Activated T-helper 1 cell treated with anti-CD3 and anti-CD28 coated beads, Interleukin-2, amount 50 U/mL, for 16 hours (primary cell): Measurements from ENCODE around the gene NPEPL1.
"Not testable (repeated sequence)": the region's sequence is repeated elsewhere in the genome, so short reads cannot be mapped to it uniquely, and the experiment has no call there.

ENCODE experiments used
- DNase-seq, 2 donors: peaks; one replicate each; pipeline ENCODE4 v3.0.0-alpha.2; 2020; ENCODE audit warnings: low read depth in 1 of 2, low spot score in 1 of 2

NPEPL1 gene

GRCh38 chr20:58692579-58693225, at the start of gene NPEPL1:
Gene NPEPL1 (plus strand): TSS chr20:58692800. CDS start chr20:58692901, 101 bp downstream.
- DNase-seq: peak; percentile 28 to 52

GRCh38 chr20:58642896-58643295, 49.7 kb upstream of the NPEPL1 start:
- DNase-seq: not testable (repeated sequence)

DNA sequence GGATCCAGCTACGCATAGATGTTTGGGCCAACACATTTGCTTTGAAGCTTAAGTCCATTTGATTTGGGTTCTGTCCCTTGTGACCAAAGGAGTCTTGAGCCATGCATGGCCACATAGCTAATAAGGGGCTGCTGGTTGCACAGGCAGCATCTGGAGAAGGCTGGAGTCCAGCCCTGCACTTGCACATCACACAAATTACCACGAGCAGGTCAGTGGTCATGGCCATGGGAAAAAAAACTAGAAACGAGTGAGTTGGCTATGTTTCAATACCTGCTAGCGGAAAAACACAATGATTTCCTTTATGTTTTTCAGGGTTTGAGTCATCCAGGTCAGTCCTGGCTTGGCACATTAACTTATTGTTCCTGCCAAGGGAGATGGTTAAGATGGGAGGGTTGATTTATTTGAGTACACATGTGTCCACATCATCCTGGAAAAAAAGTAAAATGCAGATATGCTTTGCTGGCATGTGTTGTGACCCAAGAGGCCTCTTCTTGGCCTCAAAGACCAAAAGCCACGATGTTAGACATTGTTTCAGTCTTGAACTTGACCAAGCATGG, 47.1 kb upstream of the NPEPL1 start:
- no peak for DNase-seq

DNA sequence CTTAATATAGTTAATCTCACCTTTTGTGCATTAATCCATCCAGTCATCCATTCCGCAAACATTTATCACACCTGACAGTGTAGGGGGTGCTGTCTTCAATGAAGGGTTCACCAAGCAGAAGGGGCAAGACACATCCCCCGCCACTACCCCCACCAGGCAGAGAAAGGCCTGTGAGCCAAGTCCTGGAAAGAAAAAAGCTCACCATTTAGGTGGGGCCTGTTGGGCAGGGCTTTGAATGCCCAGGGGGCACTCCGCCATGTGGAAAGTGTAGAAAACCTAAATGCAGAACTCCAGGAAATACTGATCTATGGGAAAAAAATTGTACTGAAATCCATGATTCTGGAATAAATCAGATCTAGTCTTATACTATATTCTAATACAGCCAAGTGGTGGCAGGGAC, 46.3 kb upstream of the NPEPL1 start:
- DNase-seq: no peak

- DNase-seq: no peak
These were observed 45.9 kb upstream of the NPEPL1 start for GRCh38 chr20:58646703-58647102.

- DNase-seq: no peak
These were observed 45.3 kb upstream of the NPEPL1 start for GRCh38 chr20:58647162-58647795.

DNA sequence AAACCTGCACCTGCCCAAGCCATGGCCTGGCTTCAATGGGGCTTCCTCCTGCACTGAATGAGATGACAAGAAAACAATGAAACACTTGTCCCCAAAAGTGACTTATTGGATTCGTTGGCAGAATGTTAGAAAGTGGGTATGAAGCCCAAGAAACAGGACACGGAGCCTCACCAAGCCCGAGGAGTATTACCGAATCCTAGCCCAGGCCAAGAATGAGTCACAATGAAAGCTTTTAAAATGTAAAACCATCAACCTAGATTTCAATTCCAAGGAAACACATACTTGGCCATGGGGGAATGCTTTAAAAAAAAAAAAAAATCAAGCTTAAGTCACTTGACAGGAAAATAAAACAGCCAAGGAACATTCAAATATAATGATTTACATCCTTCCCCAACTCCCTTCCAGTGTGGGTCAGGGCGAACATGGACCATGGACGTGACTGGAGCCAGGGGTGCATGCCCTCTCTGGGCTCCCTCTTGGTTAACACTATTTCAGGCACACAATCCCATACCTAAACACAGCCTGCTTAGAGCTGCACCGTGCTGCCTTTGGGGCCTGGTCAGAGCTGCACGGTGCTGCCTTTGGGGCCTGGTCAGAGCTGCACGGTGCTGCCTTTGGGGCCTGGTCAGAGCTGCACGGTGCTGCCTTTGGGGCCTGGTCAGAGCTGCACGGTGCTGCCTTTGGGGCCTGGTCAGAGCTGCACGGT, 44.7 kb upstream of the NPEPL1 start:
- DNase-seq: no peak

DNA sequence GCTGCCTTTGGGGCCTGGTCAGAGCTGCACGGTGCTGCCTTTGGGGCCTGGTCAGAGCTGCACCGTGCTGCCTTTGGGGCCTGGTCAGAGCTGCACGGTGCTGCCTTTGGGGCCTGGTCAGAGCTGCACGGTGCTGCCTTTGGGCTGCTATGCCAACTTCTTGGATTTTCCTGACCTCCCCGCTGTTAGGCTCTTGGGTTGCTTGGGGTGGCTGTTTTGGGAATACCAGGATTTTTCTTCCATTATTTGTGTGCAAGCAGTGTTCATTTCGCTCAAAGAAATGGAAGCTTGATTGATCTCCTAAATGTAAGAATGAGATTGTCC, 44.1 kb upstream of the NPEPL1 start:
- DNase-seq: not testable (repeated sequence)

DNA sequence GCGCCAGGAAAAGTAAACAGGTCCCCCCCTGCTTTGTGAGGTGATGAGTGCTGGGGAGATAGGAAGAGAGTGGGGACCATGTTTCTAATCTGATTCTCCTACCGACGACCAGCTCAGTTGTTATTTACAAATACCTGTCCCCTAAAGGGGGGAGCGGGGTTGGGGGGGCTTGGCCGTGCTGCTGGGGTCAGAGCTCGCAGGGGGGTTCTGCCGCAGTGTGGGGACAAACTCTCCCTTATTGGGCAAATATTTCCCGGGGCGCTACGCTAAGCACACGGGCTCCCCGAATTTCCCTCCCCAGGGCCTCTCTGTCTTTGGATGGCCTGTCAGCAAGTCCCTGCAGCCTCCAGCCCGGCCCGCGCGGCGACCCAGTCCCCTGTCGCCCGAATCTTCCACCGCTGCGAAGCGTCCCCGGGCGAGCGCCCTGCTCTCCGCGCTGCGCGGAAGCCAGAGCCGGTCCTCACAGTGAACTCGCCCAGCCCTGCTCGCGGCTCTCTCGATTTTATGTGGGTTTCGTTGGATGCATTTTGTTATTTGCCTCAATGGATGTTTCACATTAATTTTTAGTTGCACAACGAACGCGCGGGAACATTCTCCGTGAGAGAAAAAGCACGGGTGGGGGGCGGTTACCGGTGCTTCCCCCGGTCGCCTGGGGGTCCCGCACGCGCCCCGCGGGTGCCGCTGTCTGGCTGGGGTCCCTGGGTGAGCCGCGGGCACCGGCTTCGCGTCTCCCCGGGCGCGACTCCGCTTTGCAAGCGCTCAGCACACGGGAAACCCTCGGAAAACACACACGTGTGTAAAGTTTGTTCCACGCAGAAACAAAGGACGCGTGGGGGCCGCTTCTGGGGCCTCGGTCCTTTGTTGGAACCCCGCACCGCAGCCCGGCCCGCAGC, 43.1 kb upstream of the NPEPL1 start:
- peak in 1 of 2 donors; percentile 17 for DNase-seq

- DNase-seq: peak in 1 of 2 donors; percentile 18
These were observed 42.3 kb upstream of the NPEPL1 start for GRCh38 chr20:58650181-58650775.

DNA sequence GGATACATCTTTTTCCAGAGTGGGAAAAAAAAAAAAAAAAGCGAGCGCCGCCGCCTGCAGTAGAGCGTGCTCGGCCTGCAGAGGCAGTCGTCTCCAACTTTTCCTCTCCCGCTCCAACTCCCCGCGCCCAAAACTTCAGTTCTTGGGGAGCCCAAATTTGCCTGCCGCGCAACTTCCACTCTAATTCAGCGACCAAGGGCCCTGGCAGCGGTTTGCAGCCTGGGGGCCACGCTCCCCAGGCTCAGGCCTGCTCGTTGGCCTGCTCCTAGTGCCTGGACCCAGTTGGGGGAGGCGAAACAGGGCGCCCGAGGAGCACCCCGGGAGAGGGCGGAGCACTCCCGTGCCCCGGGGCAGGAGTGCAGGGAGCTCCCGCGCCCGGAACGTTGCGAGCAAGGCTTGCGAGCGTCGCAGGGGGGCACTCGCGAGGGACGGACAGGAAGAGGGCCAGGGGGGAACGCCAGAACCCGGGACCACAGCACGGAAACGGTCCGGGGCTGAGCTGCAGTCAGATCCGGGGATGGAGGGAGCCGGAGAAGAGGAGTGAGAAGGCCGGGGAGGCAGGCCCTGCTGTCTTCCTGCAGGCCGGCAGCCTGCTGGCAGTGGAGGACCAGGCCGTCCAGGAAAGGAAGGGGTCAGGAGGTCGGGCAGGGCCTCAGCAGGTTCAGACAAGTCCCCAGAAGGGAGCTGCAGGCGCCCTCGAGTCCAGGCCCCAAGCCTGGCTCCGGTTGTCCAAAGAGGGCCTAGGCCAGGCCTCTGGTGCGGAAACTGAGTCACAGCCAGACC, 41.6 kb upstream of the NPEPL1 start, which contains the start of gene STX16:
Gene STX16 (plus strand): TSS at position 508 of the 783 bp plus-strand sequence. CDS start 724 bp downstream, outside the sequence.
- DNase-seq: peak; percentile 77 to 83

DNA sequence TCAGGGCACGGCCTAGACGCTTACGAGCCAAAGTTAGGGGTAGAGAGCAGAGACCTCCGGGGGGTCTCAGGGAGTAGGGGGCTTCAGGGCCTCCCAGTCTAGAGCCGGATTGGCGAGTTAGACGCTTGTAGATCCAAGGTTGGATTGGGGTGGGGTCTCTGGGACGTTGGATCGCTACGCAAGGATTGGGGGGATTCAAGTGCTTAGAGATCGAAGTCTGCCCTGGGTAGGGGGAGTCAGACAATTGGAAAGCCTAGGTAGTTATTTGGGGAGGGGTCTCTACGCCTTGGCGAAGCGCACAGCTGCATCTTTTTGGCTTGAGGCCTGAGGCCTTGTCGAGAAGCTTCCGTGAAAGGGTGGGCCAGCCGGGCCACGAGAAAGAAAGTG, 41.0 kb upstream of the NPEPL1 start:
- no peak for DNase-seq

DNA sequence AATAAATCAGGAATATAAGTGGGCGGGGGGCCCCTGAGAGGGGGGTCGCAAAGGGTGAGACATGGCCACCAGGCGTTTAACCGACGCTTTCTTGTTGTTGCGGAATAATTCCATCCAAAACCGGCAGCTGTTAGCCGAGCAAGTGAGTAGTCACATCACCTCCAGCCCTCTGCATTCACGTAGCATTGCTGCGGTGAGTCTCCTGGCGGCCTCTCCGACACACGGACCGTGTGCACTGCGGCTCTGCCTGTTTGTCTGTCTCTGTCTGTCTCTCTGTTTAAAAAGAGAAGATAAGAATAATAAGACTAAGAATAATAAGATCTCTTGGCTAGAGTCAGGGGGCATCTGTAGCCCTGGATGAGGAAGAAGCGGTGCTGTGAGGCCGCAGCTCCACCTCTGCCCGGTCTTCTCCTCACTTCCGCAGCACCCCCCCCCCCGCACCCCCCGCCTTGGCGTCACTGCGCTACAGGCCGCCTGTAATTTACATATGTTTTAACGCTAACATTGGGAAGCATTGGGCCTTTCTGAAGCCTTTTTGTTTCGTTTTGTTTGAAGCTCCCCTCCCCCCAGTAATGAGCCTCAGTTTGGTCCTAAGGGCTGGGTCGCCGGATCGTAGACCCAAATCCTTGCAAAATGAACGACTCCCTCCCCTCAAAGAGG, 40.5 kb upstream of the NPEPL1 start:
- DNase-seq: peak; percentile 35 to 42

- no peak for DNase-seq
These were observed 39.9 kb upstream of the NPEPL1 start for GRCh38 chr20:58652606-58653294.

GRCh38 chr20:58654337-58654736, 38.3 kb upstream of the NPEPL1 start:
- no peak for DNase-seq

- no peak for DNase-seq
These were observed 37.1 kb upstream of the NPEPL1 start for GRCh38 chr20:58655328-58656107.

- no peak for DNase-seq
These were observed 35.8 kb upstream of the NPEPL1 start for GRCh38 chr20:58656831-58657230.

DNA sequence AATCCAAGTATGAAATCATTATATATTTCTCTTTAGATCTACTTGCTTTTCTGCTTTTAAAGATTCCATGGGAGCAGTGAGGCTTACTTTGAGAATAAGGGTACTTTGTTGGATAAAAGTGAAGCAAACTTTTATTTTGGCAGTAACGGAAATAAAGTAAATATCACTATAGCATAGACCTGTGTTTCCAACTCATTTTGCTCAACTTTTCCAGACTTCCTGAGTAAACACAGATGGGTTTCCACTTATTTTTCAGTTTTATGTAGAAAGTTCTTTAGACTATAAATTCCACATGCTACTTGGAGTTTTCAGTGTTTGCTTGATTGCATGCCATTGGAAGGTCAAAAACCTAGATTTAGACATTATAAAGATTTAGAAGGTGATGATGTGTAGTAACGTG, 35.3 kb upstream of the NPEPL1 start:
- DNase-seq: no peak
